Liver (tissue), 9 donors: ENCODE measurements around the gene ZNF446. TPM values are rescaled to one million over a fixed set of nuclear protein-coding genes. Genes with fewer than 3 reads are reported as not detected.
"Not testable (repeated sequence)": the region's sequence is repeated elsewhere in the genome, so short reads cannot be mapped to it uniquely, and the experiment has no call there.

Experiments used
- DNase-seq: peaks from one replicate; pipeline ENCODE4 v3.0.0-alpha.2; 2017; ENCODE audit warnings: low spot score
- H3K27ac ChIP-seq, 2 donors: one replicate each; pipeline ENCODE4 v1.7.0; 2013; ENCODE audit warnings: inconsistent platforms in 2 of 2, low read length in 2 of 2, control low read depth in 1 of 2, low read depth in 1 of 2, mild to moderate bottlenecking in 1 of 2
- H3K27me3 ChIP-seq, 4 donors: one replicate each; pipeline versions ENCODE4 v1.6.1 to v1.7.0; 2013; ENCODE audit warnings: low read length in 3 of 4, inconsistent platforms in 1 of 4, mild to moderate bottlenecking in 1 of 4, moderate library complexity in 1 of 4; ENCODE audit not compliant: control insufficient read depth in 4 of 4, insufficient read depth in 4 of 4
- H3K36me3 ChIP-seq, 4 donors: one replicate each; pipeline versions ENCODE4 v1.6.1 to v1.7.0; 2013; ENCODE audit warnings: low read length in 3 of 4, mild to moderate bottlenecking in 3 of 4, low read depth in 1 of 4, moderate library complexity in 1 of 4; ENCODE audit not compliant: control insufficient read depth in 4 of 4, insufficient read depth in 3 of 4
- H3K4me1 ChIP-seq, 4 donors: one replicate each; pipeline versions ENCODE4 v1.6.1 to v1.7.0; 2013; ENCODE audit warnings: low read length in 3 of 4, mild to moderate bottlenecking in 3 of 4, moderate library complexity in 1 of 4; ENCODE audit not compliant: control insufficient read depth in 4 of 4, insufficient read depth in 4 of 4
- H3K4me3 ChIP-seq, 3 donors: one replicate each; pipeline versions ENCODE4 v1.6.1 to v1.7.0; 2013; ENCODE audit warnings: low read length in 3 of 3, control low read depth in 1 of 3, low read depth in 1 of 3, mild to moderate bottlenecking in 1 of 3
- H3K9ac ChIP-seq, 2 donors: one replicate each; pipeline ENCODE4 v1.7.0; 2013; ENCODE audit warnings: low read length in 2 of 2, mild to moderate bottlenecking in 2 of 2, moderate library complexity in 2 of 2, control low read depth in 1 of 2, low read depth in 1 of 2
- H3K9me3 ChIP-seq, 4 donors: one replicate each; pipeline versions ENCODE4 v1.6.1 to v1.7.0; 2013; ENCODE audit warnings: low read length in 3 of 4; ENCODE audit not compliant: control insufficient read depth in 4 of 4
- EGR1 ChIP-seq, 2 donors: IDR thresholded peaks; 2 replicates each; pipeline ENCODE4 v1.6.1; 2016 to 2018; ENCODE audit warnings: antibody characterized with exemption in 2 of 2, low read depth in 2 of 2
- FOXA1 ChIP-seq: IDR thresholded peaks from 2 replicates; pipeline ENCODE4 v1.6.1; 2016; ENCODE audit warnings: antibody characterized with exemption
- FOXA2 ChIP-seq: IDR thresholded peaks from 2 replicates; pipeline ENCODE4 v1.6.1; 2016; ENCODE audit warnings: antibody characterized with exemption
- GABPA ChIP-seq, 2 donors: IDR thresholded peaks in 1 of 2; conservative IDR thresholded peaks in 1 of 2; 2 replicates each; pipeline ENCODE4 v1.6.1; 2016; ENCODE audit warnings: antibody characterized with exemption in 2 of 2, mild to moderate bottlenecking in 1 of 2, moderate library complexity in 1 of 2
- HNF4A ChIP-seq, 2 donors: conservative IDR thresholded peaks; 2 replicates each; pipeline ENCODE4 v1.6.1; 2016; ENCODE audit warnings: antibody characterized with exemption in 2 of 2, mild to moderate bottlenecking in 2 of 2
- HNF4G ChIP-seq: IDR thresholded peaks from 2 replicates; pipeline ENCODE4 v1.6.1; 2016; ENCODE audit warnings: antibody characterized with exemption
- JUND ChIP-seq, 2 donors: IDR thresholded peaks; 2 replicates each; pipeline ENCODE4 v1.6.1; 2016; ENCODE audit warnings: antibody characterized with exemption in 2 of 2
- NR2F2 ChIP-seq: IDR thresholded peaks from 2 replicates; pipeline ENCODE4 v1.6.1; 2016; ENCODE audit warnings: antibody characterized with exemption
- RAD21 ChIP-seq, 2 donors: IDR thresholded peaks; 2 replicates each; pipeline ENCODE4 v1.6.1; 2016; ENCODE audit warnings: antibody characterized with exemption in 2 of 2, mild to moderate bottlenecking in 2 of 2
- REST ChIP-seq: IDR thresholded peaks from 2 replicates; pipeline ENCODE4 v1.6.1; 2016; ENCODE audit warnings: antibody characterized with exemption, mild to moderate bottlenecking
- RXRA ChIP-seq, 2 donors: IDR thresholded peaks; 2 replicates each; pipeline ENCODE4 v1.6.1; 2017 to 2018; ENCODE audit warnings: antibody characterized with exemption in 2 of 2, mild to moderate bottlenecking in 1 of 2
- SP1 ChIP-seq: IDR thresholded peaks from 2 replicates; pipeline ENCODE4 v1.6.1; 2018; ENCODE audit warnings: antibody characterized with exemption, mild to moderate bottlenecking
- TAF1 ChIP-seq: conservative IDR thresholded peaks from 2 replicates; pipeline ENCODE4 v1.6.1; 2016; ENCODE audit warnings: antibody characterized with exemption, mild to moderate bottlenecking
- YY1 ChIP-seq: IDR thresholded peaks from 2 replicates; pipeline ENCODE4 v1.6.1; 2016; ENCODE audit warnings: antibody characterized with exemption, mild to moderate bottlenecking
- ZBTB33 ChIP-seq: IDR thresholded peaks from 2 replicates; pipeline ENCODE4 v1.6.1; 2016; ENCODE audit warnings: antibody characterized with exemption
- WGBS: extraction: QIAGEN DNeasy Blood & Tissue Kit; methylation state at CpG from one replicate; pipeline ENCODE4 v1.1.7; 2013; 5-methylcytosine and 5-hydroxymethylcytosine counted together
- polyA plus RNA-seq, 2 donors: library from polyadenylated mRNA; stranded (reverse) in 1 of 2; unstranded in 1 of 2; fragments of 200-250 nt in 1 of 2; fragments of >200 nt in 1 of 2; fragmentation: Nextera tagmentation in 1 of 2; extraction: Ambion mirVana in 1 of 2; gene quantifications; one replicate each; pipeline versions ENCODE4 v1.2.1 to v1.2.3, GENCODE V29; 2013 to 2015
- total RNA-seq, 2 donors: library from RNA; depleted of rRNA; stranded (reverse); fragments of >200 nt; gene quantifications; one replicate each; pipeline ENCODE4 v1.2.3, GENCODE V29; 2014
- TF ChIP-seq, protein P1 (sequence below): IDR thresholded peaks from 2 replicates; pipeline ENCODE4 v1.6.1; 2016; ENCODE audit warnings: antibody characterized with exemption
- TF ChIP-seq, protein P2 (sequence below): fragments of 150-350 bp; IDR thresholded peaks from 2 replicates; pipeline ENCODE4 v1.5.1; 2017; ENCODE audit warnings: improper control_type of control experiment, low read depth, low read length; ENCODE audit not compliant: missing input control
- donor health status: healthy.
- donor health status: healthy.
- donor health status: healthy.
- donor health status: healthy.
- donor health status: healthy.

The ZNF446 gene
- total and polyA plus RNA-seq, 4 donors = 2.8 to 4.8 (median 3.9) TPM

GRCh38 chr19:58442986-58443385, 33.2 kb upstream of the ZNF446 start:
- H3K9ac ChIP-seq, H3K27ac ChIP-seq, DNase-seq, H3K4me1 ChIP-seq, H3K27me3 ChIP-seq, H3K4me3 ChIP-seq, H3K36me3 ChIP-seq: not testable (repeated sequence)
- peaks cover 7 to 19% (median 12%) of the 10 kb centered on the region in 4 donors for H3K9me3 ChIP-seq
- 82% methylated on average over 7 of the region's 7 CpGs for WGBS

- 70% methylated on average over 3 of the region's 3 CpGs for WGBS
- not testable (repeated sequence) for H3K9me3 ChIP-seq, DNase-seq, H3K9ac ChIP-seq, H3K27me3 ChIP-seq, H3K27ac ChIP-seq, H3K36me3 ChIP-seq, H3K4me3 ChIP-seq
- H3K4me1 ChIP-seq = peaks cover 0 to 16% (median 8%) of the 10 kb centered on the region in 4 donors
Observed at GRCh38 chr19:58448860-58449259, 27.3 kb upstream of the ZNF446 start.

GRCh38 chr19:58449980-58450379, 26.2 kb upstream of the ZNF446 start:
- H3K9me3 ChIP-seq = not testable (repeated sequence)
- WGBS = 54% methylated on average over 5 of the region's 5 CpGs

GRCh38 chr19:58450856-58451357, 25.2 kb upstream of the ZNF446 start:
- Histone ChIP-seq H3K36me3 (peaks cover 0 to 12% (median 4%) of the 10 kb centered on the region in 4 donors), H3K4me3 (peak overlapping the region; percentile 9 to 91 (median 80)), H3K27me3 (no peaks in the 10 kb centered on the region), H3K4me1 (peaks cover 0 to 16% (median 8%) of the 10 kb centered on the region in 4 donors), H3K27ac (no peak overlapping the region), H3K9ac (no peak overlapping the region), H3K9me3 (peaks cover 0 to 2% (median 0%) of the 10 kb centered on the region in 4 donors)
- no peak for DNase-seq
- 5% methylated on average over 11 of the region's 11 CpGs for WGBS
- TF ChIP-seq FOXA1 (no peak), RAD21 (IDR thresholded peaks at IDR 0.05) (no peak), GABPA (IDR thresholded peaks at IDR 0.05 in 1 of 2, conservative IDR thresholded peaks at IDR 0.05 in 1 of 2) (no peak), FOXA2 (no peak), SP1 (no peak), EGR1 (IDR thresholded peaks at IDR 0.05; ENCODE audit: low read depth in 2 of 2) (no peak), HNF4G (no peak), REST (no peak), YY1 (no peak), TAF1 (no peak), HNF4A (conservative IDR thresholded peaks at IDR 0.05) (no peak), RXRA (IDR thresholded peaks at IDR 0.05) (no peak), JUND (IDR thresholded peaks at IDR 0.05) (no peak), ZBTB33 (no peak), NR2F2 (no peak)
- TF ChIP-seq, protein P1, sequence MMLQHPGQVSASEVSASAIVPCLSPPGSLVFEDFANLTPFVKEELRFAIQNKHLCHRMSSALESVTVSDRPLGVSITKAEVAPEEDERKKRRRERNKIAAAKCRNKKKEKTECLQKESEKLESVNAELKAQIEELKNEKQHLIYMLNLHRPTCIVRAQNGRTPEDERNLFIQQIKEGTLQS = no peak
- TF ChIP-seq, protein P2, sequence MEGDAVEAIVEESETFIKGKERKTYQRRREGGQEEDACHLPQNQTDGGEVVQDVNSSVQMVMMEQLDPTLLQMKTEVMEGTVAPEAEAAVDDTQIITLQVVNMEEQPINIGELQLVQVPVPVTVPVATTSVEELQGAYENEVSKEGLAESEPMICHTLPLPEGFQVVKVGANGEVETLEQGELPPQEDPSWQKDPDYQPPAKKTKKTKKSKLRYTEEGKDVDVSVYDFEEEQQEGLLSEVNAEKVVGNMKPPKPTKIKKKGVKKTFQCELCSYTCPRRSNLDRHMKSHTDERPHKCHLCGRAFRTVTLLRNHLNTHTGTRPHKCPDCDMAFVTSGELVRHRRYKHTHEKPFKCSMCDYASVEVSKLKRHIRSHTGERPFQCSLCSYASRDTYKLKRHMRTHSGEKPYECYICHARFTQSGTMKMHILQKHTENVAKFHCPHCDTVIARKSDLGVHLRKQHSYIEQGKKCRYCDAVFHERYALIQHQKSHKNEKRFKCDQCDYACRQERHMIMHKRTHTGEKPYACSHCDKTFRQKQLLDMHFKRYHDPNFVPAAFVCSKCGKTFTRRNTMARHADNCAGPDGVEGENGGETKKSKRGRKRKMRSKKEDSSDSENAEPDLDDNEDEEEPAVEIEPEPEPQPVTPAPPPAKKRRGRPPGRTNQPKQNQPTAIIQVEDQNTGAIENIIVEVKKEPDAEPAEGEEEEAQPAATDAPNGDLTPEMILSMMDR = no peak

More at GRCh38 chr19:58449980-58450379, 26.2 kb upstream of the ZNF446 start:
- DNase-seq, H3K27ac ChIP-seq, H3K4me3 ChIP-seq, H3K27me3 ChIP-seq, H3K9ac ChIP-seq, H3K36me3 ChIP-seq: not testable (repeated sequence)
- H3K4me1 ChIP-seq = peaks cover 0 to 16% (median 8%) of the 10 kb centered on the region in 4 donors
